ENCODE data around the gene TAL1. TPM values are rescaled to one million over a fixed set of nuclear protein-coding genes. Genes with fewer than 3 reads are reported as not detected.

The TAL1 gene
- total and polyA plus RNA-seq, 2 of the 8 experiments (the other 6 are each of a cell fraction or from before 2014, with no cell fraction given) = 0.09 to 0.15 TPM

DNA sequence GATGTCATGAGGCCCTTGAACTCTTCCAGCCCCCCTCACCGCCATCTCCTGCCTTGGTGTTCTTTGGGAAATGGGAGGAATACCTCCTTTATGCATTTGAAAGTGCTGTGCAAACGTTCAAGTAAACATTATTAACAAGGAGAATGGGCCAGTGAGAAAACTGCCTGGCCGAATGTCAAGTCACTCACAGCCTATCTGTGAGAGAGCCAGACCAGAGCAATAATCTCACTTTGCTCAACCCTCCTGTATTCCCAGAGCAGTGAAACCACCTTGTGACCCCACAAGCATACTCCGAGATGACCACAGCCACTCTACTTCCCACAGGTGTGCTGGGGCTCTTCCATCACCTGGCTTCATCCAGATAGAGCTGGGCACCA lies 5.2 kb downstream of the TAL1 start:
- H4K91ac ChIP-seq (replicated peaks; ENCODE audit: insufficient read length, low read length) = no peak overlapping the region
- peaks cover 5 to 17% of the 10 kb centered on the region in 2 experiments for H4K20me1 ChIP-seq (replicated peaks in 1 of 2; ENCODE audit: control insufficient read depth in 1 of 2, insufficient read depth in 2 of 2, low read length in 2 of 2)
- H3K4ac ChIP-seq (replicated peaks; ENCODE audit: insufficient read length, low read depth, low read length) = no peak overlapping the region
- H3K36me3 ChIP-seq (ENCODE audit: control insufficient read depth in 2 of 4, insufficient read depth in 4 of 4, low read length in 3 of 4) = no peaks in the 10 kb centered on the region; a peak in 1 of 8 replicates
- H2BK12ac ChIP-seq (ENCODE audit: low read depth, low read length) = peak overlapping the region; percentile 72; the same call in 1 of the 2 replicates
- H3K9ac ChIP-seq (replicated peaks in 1 of 4; ENCODE audit: extremely low read depth in 1 of 4, low read depth in 3 of 4, low read length in 3 of 4) = no peak overlapping the region
- H2AFZ ChIP-seq (ENCODE audit: low read length) = no peak overlapping the region
- peak overlapping the region in 1 of 2 experiments; percentile 67; a peak in 1 of 4 replicates for H3K4me2 ChIP-seq (ENCODE audit: insufficient read depth in 1 of 2, low read depth in 2 of 2, low read length in 2 of 2)
- H3K27me3 ChIP-seq (replicated peaks in 1 of 4; ENCODE audit: control insufficient read depth in 3 of 4, extremely low read depth in 1 of 4, insufficient read depth in 3 of 4, low read length in 3 of 4) = peaks cover 89 to 100% (median 100%) of the 10 kb centered on the region in 4 experiments
- no peak overlapping the region for H3K27ac ChIP-seq (ENCODE audit: low read depth, low read length)
- H2BK20ac ChIP-seq (ENCODE audit: low read length) = no peak overlapping the region
- H3K4me3 ChIP-seq (ENCODE audit: extremely low read depth in 1 of 4, insufficient read depth in 2 of 4, low read depth in 3 of 4, low read length in 4 of 4) = no peak overlapping the region
- FAIRE-seq (no peak), DNase-seq (ENCODE audit: low read depth in 1 of 2, low spot score in 2 of 2) (no peak)
- 22% methylated on average over 4 of the region's 4 CpGs; no CpG with 5 or more reads in 1 of the 2 experiments for WGBS, 2 experiments (ENCODE audit: extremely low coverage in 1 of 2, insufficient coverage in 1 of 2, insufficient read length in 1 of 2, insufficient replicate concordance in 2 of 2, low coverage in 1 of 2, low lambda C conversion rate in 2 of 2, missing lambda C conversion rate in 1 of 2)
- H3K23me2 ChIP-seq (ENCODE audit: low read depth, low read length) = peaks cover 8% of the 10 kb centered on the region
- H2BK5ac ChIP-seq (ENCODE audit: low read depth, low read length) = no peak overlapping the region
- H4K8ac ChIP-seq (ENCODE audit: extremely low read depth, insufficient read depth, low read length) = no peak overlapping the region
- H3K9me3 ChIP-seq (ENCODE audit: insufficient read depth in 2 of 2, low read depth in 1 of 2, low read length in 1 of 2) = no peaks in the 10 kb centered on the region
- H3K23ac ChIP-seq (ENCODE audit: insufficient read length) = no peak overlapping the region
- ChIA-PET CTCF (ENCODE audit: partially characterized antibody) (interaction anchor here (0.6 to 5.9 kb wide), 10 partner anchors 9 to 113 kb away, joined by 3 to 30 read pairs (median 4); no protein-coding TSS in a partner anchor), POLR2A (ENCODE audit: partially characterized antibody) (interaction anchor here (1.8 to 2.1 kb wide), 2 partner anchors 26 to 48 kb away, joined by 4 to 5 read pairs; no protein-coding TSS in a partner anchor)
- H3K14ac ChIP-seq (ENCODE audit: insufficient read length) = no peak overlapping the region
- H3K4me1 ChIP-seq (replicated peaks in 1 of 4; ENCODE audit: control insufficient read depth in 3 of 4, insufficient read depth in 4 of 4, low read length in 3 of 4) = peaks cover 11 to 50% (median 40%) of the 10 kb centered on the region in 4 experiments
- no peaks in the 10 kb centered on the region for H3K79me2 ChIP-seq (ENCODE audit: control insufficient read depth in 1 of 2, insufficient read depth in 2 of 2, low read length in 2 of 2)
- 0 out of 2 replicates have a peak overlapping the region, but pooled peaks have one; percentile 29 for H2BK15ac ChIP-seq (ENCODE audit: low read length)
- no peaks in the 10 kb centered on the region for H3K79me1 ChIP-seq (ENCODE audit: low read depth, low read length)
- no peak for TF ChIP-seq PHF8 (conservative IDR thresholded peaks at IDR 0.05; ENCODE audit: low read depth, low read length)
- no peak for TF ChIP-seq CTBP2 (IDR thresholded peaks at IDR 0.05; ENCODE audit: borderline replicate concordance, insufficient read depth, insufficient read length, low read length)
- peak; percentile 46 for TF ChIP-seq RNF2 (IDR thresholded peaks at IDR 0.05; ENCODE audit: borderline replicate concordance, low read depth, low read length, missing control alignments, poor library complexity, severe bottlenecking)
- H4K5ac ChIP-seq (ENCODE audit: insufficient read length, low read depth, low read length) = no peak overlapping the region
- H2AK5ac ChIP-seq (ENCODE audit: low read depth, low read length) = peak overlapping the region; percentile 40; the same call in 1 of the 2 replicates
- H2BK120ac ChIP-seq (replicated peaks; ENCODE audit: low read depth, low read length) = no peak overlapping the region
- no peak overlapping the region for H3K56ac ChIP-seq (replicated peaks; ENCODE audit: insufficient read length, low read depth, low read length)
- no peak overlapping the region for H3K18ac ChIP-seq (ENCODE audit: extremely low read depth, low read length)

All from H1 (cell line).